HG03064 (cell line): ENCODE results near the gene STX5.
"Not testable (repeated sequence)": the region's sequence is repeated elsewhere in the genome, so short reads cannot be mapped to it uniquely, and the experiment has no call there.

ENCODE experiments used
- ATAC-seq: cut with Tn5 transposase; IDR thresholded peaks from one replicate; pipeline ENCODE4 v1.9.1; 2021; ENCODE audit warnings: low read depth; ENCODE audit not compliant: unreplicated experiment

Gene STX5

GRCh38 chr11:62788991-62789390, 42.9 kb downstream of the STX5 start:
- no peak for ATAC-seq

GRCh38 chr11:62787005-62787759, 44.7 kb downstream of the STX5 start, which contains the start of gene TMEM179B:
Gene TMEM179B (plus strand): TSS chr11:62787402. CDS start chr11:62787432, 30 bp downstream.
- ATAC-seq, result peak; percentile 65

GRCh38 chr11:62786318-62787004, 45.4 kb downstream of the STX5 start:
- peak; percentile 58 for ATAC-seq

- no peak for ATAC-seq
Measured at GRCh38 chr11:62782753-62783152, 49.1 kb downstream of the STX5 start.

- no peak for ATAC-seq
Measured at GRCh38 chr11:62778441-62778840, 53.4 kb downstream of the STX5 start.

GRCh38 chr11:62777389-62777788, 54.5 kb downstream of the STX5 start:
- no peak for ATAC-seq

- no peak for ATAC-seq
Measured at GRCh38 chr11:62775646-62776045, 56.2 kb downstream of the STX5 start.

GRCh38 chr11:62774407-62774806, 57.4 kb downstream of the STX5 start:
- no peak for ATAC-seq

GRCh38 chr11:62771144-62772021, 60.5 kb downstream of the STX5 start, which contains the start of gene TAF6L:
Gene TAF6L (plus strand): TSS chr11:62771396. CDS start chr11:62775784, 4,388 bp downstream.
- ATAC-seq, result peak; percentile 74

- ATAC-seq, result no peak
Measured at GRCh38 chr11:62770778-62771143, 61.1 kb downstream of the STX5 start.

GRCh38 chr11:62760867-62761227, 71.0 kb downstream of the STX5 start:
- not testable (repeated sequence) for ATAC-seq

GRCh38 chr11:62757846-62758788, 73.7 kb downstream of the STX5 start:
- no peak for ATAC-seq
